HG03457 (cell line): ENCODE data around the gene TRABD2B.

Experiments used
- ATAC-seq: cut with Tn5 transposase; IDR thresholded peaks from one replicate; pipeline ENCODE4 v1.9.1; 2021; ENCODE audit warnings: moderate number of reproducible peaks; ENCODE audit not compliant: unreplicated experiment

TRABD2B gene

DNA sequence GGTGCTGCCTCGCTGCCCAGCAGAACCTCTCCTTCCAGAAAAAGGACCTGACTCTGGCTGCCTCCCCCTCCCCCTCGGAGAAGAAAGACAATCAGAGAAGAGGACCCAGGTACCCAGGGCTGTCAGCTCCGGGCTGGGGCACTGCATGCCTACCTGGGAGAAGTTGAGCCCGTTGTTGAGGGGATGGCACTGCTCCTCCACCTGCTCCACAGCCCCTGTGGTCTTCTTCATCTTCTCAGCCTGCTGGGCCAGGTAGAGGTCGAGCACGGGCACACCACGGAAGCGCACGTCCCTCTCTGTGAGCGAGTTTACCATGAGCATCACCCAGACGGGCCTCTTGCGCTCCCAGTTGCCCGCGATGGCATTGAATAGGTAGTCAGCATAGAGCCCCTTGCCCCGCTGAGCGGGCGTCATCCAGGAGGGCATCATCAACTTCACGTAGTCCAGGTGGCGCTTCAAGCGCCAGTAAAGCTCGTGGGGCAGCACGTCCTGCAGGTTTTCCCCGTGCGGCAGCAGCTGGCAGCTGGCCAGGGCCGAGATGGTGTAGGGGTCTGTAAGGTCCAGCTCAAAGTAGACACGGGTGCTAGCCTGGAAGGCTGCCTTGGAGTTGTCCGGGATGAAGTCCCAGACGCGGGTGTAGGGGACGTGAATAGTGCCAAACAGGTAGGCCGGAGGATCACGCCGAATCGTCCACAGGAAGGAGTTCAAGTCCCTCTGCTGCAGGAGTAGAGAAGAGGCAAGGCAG, 3.1 kb downstream of the TRABD2B start:
- ATAC-seq, result no peak

DNA sequence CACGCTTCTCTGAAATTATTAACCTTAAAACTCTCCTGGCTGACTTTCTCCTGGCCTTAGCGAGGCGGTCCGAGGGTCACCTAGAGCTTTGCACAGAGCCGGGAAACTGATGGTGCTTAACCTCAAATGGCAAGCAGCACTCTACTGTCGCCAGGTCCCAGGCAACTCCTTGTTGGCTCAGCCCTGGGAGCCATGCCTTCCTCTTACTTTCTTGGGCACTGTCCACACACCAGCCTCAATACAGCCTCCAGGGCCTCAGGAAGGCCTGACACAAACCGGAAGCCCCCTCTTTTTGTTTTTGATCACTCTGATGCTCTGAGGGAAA, 3.8 kb downstream of the TRABD2B start:
- ATAC-seq, result no peak

DNA sequence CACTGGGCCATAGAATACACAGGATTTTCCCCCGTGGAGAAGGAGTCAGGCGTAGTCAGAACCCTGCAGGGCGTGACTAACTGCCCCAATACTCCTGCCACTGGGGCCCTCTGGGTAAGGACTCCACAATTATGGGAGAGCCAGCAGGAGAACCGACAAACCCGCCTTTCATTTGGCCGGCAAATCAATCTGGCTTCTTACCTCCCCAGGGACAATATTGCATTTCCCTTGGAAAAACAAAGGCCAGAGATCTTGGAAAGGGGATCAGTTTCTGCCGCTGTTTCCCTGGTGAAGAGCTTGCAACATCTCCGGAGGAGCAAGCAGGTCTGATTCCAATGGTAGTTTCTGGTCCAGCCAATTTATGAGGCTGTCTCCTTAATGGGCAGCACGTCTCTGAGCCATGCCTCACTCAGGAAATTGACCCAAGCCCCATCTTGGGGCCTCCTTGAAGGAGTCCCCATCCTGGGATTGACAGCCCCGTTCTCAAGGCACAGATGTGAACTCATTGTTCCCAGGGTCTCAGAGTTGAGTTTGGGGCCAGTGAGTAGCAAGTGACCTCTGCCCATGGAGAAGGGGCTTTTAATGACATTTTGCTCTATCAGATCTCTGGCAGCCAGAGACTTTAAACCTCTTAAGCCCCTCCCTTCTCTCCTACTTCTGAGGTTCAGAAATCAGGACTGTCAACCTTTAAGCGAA, 4.3 kb downstream of the TRABD2B start:
- no peak for ATAC-seq

DNA sequence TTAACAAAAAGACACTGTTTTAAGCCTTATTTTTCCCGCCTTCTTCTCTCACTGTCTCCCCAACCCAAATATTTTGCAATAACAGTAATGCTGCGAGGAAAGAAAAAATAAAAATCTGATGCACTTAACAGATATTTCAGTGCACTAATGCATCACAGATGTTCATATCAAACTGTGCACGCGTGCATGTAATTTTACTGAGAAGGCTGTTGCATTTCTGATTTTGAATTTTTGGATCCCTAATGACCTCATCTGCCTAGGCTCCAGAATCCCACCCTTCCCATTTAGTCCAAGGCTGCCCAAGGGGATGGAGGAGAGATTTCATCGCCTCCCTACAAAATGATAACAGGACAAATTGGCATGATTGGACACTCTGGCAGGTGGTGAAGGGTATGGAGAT, 5.5 kb downstream of the TRABD2B start:
- ATAC-seq, result no peak

- no peak for ATAC-seq
Measured at GRCh38 chr1:47991187-47991586, 6.0 kb downstream of the TRABD2B start.

GRCh38 chr1:47990286-47990685, 6.9 kb downstream of the TRABD2B start:
- no peak for ATAC-seq

GRCh38 chr1:47987601-47988000, 9.6 kb downstream of the TRABD2B start:
- no peak for ATAC-seq

DNA sequence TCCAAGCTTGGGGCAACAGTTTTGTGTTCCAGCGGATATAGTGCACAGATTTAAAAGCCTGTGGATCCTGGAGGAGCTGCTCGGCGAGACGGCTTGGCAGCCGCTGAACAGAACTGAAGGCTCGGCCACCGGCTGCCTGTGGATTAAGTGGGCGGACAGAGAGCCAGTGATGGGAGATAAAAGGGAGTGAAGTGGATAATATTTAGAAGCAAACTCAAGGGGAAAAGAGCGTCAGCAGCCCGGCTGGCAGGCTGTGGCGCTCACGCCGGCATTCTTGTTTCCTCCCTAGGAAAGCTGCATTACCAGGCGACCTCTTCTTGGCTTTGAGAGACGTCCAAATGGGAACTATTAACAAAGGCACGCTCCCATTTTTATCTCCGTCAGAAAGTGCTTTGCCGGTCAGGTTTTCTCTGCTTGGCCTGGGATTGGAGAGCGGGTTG, 10.4 kb downstream of the TRABD2B start:
- ATAC-seq, result no peak

GRCh38 chr1:47985018-47985417, 12.2 kb downstream of the TRABD2B start:
- no peak for ATAC-seq

DNA sequence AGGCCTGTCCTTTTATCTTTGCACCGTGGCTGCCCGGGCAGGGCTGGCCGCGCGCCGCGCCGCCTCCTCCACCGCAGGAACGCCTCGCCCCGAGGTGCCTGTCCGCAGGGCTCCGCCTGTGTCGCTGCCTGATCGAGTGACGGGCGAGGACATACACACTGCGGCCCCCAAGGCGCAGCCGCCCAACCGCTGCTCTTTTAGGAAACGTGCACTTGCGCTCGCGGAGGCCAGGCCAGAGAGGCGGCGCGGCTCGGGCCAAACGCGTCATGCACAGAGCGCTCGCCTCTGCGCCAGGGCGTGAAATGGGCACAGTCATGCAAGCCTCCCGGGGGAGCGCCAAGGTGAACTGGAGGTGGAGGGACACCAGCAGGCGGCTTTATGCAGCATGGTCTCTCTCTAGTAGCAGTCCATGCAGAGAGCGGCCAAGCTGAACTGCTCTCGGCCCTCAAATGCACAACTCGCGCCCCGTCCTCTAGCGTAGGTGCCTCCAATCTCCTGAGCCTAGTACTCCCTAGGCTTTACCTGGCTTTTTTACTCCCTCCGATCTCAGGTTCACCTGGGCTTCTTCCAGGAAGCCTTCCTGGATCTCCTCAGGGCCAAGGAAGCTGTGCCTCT, 12.9 kb downstream of the TRABD2B start:
- no peak for ATAC-seq

- no peak for ATAC-seq
Measured at GRCh38 chr1:47983691-47984090, 13.5 kb downstream of the TRABD2B start.

- no peak for ATAC-seq
Measured at GRCh38 chr1:47981667-47982350, 15.4 kb downstream of the TRABD2B start.

- no peak for ATAC-seq
Measured at GRCh38 chr1:47980501-47980900, 16.7 kb downstream of the TRABD2B start.

DNA sequence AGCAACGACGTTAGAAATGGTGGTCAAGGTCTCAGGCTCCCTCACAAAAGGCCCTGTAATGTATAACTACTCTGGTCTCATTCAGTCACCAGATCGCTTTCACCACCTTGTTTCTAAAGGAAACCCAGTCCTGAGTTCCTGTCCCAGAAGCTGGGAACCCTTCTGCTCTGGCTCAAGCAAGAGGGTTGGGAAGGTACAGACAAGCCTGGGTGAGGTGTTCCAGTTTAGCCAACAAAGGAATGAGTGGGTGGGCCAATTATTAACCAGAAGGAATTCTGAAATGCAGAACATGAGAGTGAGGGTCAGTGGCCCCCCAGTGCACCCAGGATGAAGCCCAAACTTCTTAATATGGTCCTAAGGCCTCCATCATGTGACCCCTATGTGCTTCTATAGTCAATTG, 17.5 kb downstream of the TRABD2B start:
- ATAC-seq, result no peak

DNA sequence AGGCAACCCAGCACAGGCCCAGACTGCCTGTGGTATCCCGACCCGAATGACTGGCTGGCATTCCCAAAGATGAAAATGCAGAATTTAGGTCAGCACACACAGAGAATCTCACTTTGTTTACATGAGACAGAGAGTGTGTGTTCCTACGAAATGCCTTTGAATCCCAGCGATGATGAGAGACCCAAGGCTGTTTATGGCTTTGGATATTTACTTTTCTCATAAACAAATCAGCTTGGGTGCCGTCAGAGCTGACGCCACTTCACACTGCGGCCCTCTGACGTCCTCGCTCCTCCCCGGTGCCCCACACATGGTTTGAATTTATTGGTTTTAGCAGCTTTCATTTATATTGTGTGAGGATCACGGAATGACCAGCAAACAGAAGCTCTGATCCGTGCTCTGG, 18.7 kb downstream of the TRABD2B start:
- no peak for ATAC-seq

GRCh38 chr1:47976728-47977127, 20.5 kb downstream of the TRABD2B start:
- no peak for ATAC-seq

DNA sequence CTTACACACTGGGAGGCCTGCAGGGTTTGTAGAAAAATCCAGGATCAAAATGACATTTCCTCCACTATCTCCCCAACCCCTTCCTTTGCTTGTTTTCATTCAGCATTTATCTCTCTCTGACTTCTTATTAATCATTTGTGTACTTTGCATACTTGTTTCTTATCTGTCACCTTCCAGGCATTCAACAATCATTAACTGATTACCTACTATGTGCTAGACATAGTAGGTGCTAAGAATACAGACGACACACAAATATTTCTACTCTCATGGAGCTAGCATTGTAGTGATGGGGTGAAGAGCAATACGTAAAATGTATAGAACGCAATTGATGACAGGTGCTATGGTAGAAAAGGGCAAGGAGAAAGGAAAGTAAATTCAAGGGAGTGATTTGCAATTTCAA, 20.9 kb downstream of the TRABD2B start:
- no peak for ATAC-seq

DNA sequence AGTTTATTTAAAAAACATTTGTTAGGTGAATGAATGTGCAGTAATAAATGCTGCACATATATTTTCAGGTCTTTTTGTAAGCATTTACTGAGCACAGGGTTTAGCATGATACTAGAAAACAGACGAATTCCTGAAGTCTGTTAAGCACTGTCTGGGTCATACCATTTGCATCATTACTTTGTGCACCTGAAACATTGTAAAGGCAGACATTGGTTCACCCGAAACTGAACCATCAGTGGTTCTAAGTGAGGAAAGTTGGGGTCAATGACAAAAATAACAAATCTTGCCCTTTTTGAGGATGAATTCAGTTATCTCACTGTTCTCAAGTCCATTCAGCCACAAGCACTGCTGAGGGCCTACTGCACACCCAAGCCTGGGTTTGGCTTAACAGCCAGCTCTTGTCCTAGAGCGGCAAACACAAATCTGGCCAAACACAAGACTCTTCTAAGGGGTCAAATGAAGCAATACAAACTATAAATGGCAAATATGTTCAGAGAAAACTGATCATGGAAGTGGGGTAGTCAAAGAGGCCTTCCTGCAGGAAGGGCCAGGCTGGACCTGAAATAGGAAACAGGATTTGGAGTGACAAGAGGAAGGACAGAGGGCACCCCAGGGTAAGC, 21.8 kb downstream of the TRABD2B start:
- ATAC-seq, result no peak

DNA sequence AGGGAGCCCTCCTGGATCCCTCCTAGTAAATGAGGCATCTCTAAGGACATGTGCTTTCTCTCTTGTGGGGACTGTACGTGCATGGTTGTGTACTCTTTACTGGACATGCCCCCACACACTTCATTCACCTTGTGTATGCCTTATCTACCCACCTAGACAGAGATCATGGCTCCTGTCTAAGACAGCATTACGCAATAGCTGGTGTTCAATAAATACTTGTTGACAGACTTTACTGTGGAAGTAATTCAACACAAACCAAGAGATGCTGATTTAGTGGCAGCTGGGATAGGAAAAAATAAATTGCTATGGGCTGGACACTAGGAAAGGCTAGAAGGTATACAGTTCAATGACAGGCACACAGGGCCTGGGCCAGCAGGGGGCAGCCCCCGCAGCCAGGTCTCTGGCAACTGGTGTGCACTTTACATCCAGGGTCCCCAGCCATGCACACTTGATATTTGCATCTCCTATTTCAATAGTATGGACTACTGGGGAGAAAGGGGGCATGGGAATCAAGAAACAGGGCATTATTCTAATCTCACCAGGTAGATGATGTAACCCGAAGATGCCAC, 24.2 kb downstream of the TRABD2B start:
- no peak for ATAC-seq

DNA sequence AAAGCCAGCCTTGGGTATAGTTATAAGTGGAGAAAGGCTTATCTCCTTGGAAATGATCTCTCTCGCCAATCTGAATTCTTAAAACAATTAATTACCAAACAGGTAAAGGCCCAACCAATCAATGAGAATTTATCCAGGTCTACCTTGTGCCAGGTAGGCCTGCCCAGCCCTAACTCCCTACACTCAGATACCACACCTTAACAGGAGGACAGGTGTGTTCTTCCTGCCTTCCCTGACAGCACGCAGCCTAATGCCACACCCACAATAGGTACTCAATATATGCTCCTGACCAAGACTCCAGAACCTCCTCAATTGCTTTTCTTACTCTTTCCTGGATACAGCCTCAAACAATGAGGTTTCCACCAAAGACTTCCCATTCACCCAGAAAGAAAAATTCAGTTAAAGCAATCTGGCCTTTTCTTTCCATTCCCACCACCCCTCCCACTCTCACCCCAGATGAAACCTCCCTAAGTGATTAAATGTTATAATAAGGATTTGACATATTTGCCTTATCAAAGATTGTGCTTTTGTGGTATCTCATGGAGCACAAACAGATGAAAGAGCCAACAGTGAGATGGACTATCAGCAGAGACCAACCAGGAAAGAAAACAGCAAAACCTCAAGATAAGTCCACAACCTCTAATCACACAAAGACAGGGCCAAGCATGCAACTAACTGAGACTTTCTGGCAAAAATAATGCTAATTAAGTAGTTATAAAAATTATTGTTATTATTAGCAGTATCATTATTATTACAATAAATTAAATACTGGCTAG, 25.6 kb downstream of the TRABD2B start:
- ATAC-seq, result no peak
